LNCaP clone FGC (cell line): ENCODE data around the gene PRKN.

Experiments
- DNase-seq: peaks from one replicate; pipeline ENCODE4 v3.0.0-alpha.2; 2011; ENCODE audit warnings: low read depth
- H3K4me3 ChIP-seq: 2 replicates; pipeline ENCODE4 v1.5.1; 2011; ENCODE audit warnings: mild to moderate bottlenecking, low read depth, low read length, control low read depth
- TF ChIP-seq, protein P1 (sequence below): IDR thresholded peaks from 2 replicates; pipeline ENCODE4 v1.5.1; 2012; ENCODE audit warnings: mild to moderate bottlenecking; ENCODE audit not compliant: control insufficient read depth, insufficient read depth; ENCODE audit errors: extremely low read depth

PRKN gene

DNA sequence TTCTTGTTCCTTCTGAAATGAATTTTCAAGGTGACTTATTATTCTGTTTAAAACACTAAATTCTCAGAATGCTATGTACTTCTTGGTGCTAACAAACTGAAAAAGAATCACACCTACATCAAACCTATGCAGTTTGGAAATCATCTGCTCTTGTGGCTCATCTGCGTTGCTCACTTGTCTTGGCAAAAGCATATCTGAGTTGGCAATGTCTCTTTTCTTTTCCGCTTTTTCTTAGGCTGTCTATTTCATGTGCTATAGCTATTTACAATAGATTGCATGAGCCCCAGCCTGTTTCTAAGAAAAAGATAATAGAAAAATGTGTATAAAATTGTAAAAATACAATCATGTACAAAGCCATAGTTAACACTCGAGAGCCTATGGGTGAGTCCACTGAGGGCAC is 1104.8 kb downstream of the PRKN start:
- DNase-seq = no peak
- TF ChIP-seq, protein P1, sequence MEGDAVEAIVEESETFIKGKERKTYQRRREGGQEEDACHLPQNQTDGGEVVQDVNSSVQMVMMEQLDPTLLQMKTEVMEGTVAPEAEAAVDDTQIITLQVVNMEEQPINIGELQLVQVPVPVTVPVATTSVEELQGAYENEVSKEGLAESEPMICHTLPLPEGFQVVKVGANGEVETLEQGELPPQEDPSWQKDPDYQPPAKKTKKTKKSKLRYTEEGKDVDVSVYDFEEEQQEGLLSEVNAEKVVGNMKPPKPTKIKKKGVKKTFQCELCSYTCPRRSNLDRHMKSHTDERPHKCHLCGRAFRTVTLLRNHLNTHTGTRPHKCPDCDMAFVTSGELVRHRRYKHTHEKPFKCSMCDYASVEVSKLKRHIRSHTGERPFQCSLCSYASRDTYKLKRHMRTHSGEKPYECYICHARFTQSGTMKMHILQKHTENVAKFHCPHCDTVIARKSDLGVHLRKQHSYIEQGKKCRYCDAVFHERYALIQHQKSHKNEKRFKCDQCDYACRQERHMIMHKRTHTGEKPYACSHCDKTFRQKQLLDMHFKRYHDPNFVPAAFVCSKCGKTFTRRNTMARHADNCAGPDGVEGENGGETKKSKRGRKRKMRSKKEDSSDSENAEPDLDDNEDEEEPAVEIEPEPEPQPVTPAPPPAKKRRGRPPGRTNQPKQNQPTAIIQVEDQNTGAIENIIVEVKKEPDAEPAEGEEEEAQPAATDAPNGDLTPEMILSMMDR = no peak
- no peak overlapping the region for H3K4me3 ChIP-seq

- peak; percentile 78 for DNase-seq
- H3K4me3 ChIP-seq = no peak overlapping the region
- TF ChIP-seq, protein P1 = peak; percentile 90
These were observed 1108.6 kb downstream of the PRKN start for GRCh38 chr6:161618831-161619454.

GRCh38 chr6:161613711-161614110 is 1113.9 kb downstream of the PRKN start:
- no peak overlapping the region for H3K4me3 ChIP-seq
- TF ChIP-seq, protein P1 = no peak
- no peak for DNase-seq

GRCh38 chr6:161608771-161609170 is 1118.8 kb downstream of the PRKN start:
- no peak for DNase-seq
- TF ChIP-seq, protein P1 = no peak
- H3K4me3 ChIP-seq = no peak overlapping the region

DNA sequence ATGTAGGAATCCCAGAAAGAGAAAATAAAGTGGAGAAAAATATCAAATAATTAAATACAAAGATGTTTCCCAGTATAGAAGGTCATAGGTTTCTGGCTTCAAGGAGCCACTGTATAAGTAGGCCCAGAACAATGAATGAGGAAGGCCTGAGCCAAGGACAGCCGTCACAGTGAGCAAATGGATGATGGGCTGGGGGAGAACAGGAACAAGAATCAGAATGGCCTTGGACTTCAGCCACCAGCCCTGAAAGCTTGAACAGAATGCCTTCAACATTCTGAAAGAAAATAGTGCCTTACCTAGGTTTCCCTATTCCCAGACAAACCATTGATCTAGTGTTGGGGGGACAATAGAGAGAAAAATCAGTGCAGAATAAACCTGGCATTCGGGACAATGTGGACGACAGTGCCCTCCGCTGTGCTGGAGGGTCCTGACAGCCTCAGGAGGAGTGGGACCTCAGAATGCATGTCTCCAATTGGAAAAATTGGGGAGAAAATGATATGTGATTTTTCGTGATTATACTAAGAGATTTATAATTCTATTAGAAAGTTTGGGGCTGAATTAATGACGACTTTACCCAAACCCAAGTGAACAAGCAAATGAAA is 1119.8 kb downstream of the PRKN start:
- no peak for DNase-seq
- TF ChIP-seq, protein P1 = no peak
- H3K4me3 ChIP-seq = no peak overlapping the region

- TF ChIP-seq, protein P1 = no peak
- no peak overlapping the region for H3K4me3 ChIP-seq
- no peak for DNase-seq
These were observed 1125.2 kb downstream of the PRKN start for GRCh38 chr6:161602359-161602758.

- DNase-seq = no peak
- no peak overlapping the region for H3K4me3 ChIP-seq
- TF ChIP-seq, protein P1 = no peak
These were observed 1128.7 kb downstream of the PRKN start for GRCh38 chr6:161598896-161599295.
